AG10803 (cell line): ENCODE data around the gene CTNNB1.

Experiments
- DNase-seq: peaks from one replicate; pipeline ENCODE4 v3.0.0; 2010; ENCODE audit warnings: low read depth
- H3K4me3 ChIP-seq: 2 replicates; pipeline ENCODE4 v1.5.1; 2011; ENCODE audit warnings: mild to moderate bottlenecking, low read length, control low read depth
- CTCF ChIP-seq: conservative IDR thresholded peaks from 2 replicates; pipeline ENCODE4 v1.5.1; 2011; ENCODE audit warnings: mild to moderate bottlenecking, low read length, control low read depth, inconsistent platforms

The CTNNB1 gene

DNA sequence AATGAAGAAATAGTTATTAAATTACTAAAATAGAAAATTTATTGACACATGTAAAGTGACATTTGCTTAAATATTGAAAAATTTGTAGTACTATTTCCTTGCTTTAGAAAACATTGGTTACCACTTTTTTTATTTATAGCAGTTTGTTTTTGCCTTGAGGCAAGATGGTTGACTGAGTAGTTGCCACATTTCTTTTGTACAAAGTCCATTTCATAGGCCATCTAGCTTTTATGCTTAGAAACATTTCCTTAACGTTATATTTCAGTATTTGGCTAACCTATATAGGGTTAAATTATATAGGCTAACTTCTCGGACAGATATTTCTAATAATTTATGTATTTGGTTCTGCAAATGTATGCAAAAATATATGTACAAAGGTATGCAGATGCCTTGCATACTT is 17.1 kb downstream of the CTNNB1 start:
- H3K4me3 ChIP-seq = no peak overlapping the region
- no peak for DNase-seq
- no peak for TF ChIP-seq CTCF

GRCh38 chr3:41216993-41217392 is 17.7 kb downstream of the CTNNB1 start:
- no peak for DNase-seq
- no peak for TF ChIP-seq CTCF
- no peak overlapping the region for H3K4me3 ChIP-seq

DNA sequence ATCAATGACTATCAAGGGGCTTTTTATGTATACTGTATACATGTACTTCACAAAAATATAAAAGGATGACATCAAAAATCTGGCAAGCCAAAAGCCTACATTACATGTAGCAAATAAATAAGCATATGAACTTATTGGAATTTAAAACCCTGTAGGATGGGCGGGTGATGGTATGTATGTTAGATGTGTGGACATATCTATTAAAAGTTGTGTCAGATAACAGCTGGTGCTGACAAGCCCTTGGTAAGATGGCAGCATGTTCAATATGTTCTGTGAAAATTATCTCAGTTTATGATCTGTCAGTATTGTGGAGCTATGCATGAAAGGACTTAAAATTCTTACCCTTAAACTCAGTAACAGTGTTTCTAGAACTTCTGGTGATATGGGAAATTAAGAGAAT is 20.1 kb downstream of the CTNNB1 start:
- TF ChIP-seq CTCF = no peak
- H3K4me3 ChIP-seq = no peak overlapping the region
- no peak for DNase-seq

DNA sequence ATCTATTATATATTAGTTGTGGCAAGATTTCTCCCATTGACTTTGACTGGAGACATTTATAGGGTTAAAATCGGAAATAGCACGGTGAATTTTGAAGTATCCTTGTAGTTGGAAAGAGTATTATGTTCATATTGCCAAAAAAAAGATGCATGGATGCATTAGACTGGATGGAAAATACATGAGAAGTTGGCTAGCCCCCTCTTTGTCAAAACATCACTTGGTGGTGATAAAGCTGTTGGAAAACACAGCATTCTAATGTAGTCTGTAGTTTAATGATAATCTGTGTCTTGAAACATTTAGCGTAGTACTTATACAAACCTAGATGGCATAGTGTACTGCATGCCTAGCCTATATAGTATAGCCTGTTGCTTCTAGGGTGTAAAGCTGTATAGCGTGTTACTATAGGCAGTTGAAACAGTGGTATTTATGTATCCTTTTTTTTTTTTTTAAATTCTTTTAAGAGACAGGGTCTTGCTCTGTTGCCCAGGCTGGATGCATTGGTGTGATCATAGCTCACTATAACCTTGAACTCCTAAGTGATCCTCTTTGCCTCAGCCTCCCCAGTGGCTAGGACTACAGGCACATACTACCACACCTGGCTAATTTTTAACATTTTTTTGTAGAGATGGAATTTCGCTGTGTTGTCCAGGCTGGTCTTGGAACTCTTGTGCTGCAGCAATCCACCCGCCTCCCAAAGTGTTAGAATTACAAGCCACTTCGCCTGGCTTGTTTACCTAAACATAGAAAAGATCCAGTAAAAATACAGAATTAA is 21.8 kb downstream of the CTNNB1 start:
- no peak for TF ChIP-seq CTCF
- H3K4me3 ChIP-seq = no peak overlapping the region
- DNase-seq = no peak

GRCh38 chr3:41222012-41222411 is 22.7 kb downstream of the CTNNB1 start:
- no peak for DNase-seq
- TF ChIP-seq CTCF = no peak
- no peak overlapping the region for H3K4me3 ChIP-seq

- TF ChIP-seq CTCF = no peak
- no peak overlapping the region for H3K4me3 ChIP-seq
- DNase-seq = no peak
These were observed 23.2 kb downstream of the CTNNB1 start for GRCh38 chr3:41222501-41222900.

DNA sequence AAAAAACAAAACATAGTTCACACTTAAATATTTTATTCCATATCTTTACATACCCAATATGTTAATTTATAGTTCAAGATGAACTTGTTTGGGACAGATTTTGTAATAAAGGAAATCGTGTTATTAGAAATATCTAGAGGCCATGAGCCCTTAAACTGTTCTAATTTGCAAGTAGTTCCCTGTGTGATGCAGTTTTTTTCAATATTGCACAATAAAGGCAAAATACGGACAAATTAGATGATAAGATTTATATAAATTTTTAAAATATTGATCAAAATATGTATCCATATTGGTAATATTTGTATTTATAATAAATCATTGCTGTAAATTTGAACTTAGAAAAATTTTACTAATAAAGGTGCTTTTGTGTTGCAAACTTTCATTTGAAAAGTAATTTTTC is 23.8 kb downstream of the CTNNB1 start:
- TF ChIP-seq CTCF = no peak
- no peak overlapping the region for H3K4me3 ChIP-seq
- no peak for DNase-seq
